NCI-H1694 treated with DMSO at 0.1 percent for 48 hours (cell line): ENCODE data around the gene ATP5MG.

Experiments
- DNase-seq: peaks from one replicate; lab custom pipeline; 2025; lab: John Stamatoyannopoulos, UW

The ATP5MG gene

DNA sequence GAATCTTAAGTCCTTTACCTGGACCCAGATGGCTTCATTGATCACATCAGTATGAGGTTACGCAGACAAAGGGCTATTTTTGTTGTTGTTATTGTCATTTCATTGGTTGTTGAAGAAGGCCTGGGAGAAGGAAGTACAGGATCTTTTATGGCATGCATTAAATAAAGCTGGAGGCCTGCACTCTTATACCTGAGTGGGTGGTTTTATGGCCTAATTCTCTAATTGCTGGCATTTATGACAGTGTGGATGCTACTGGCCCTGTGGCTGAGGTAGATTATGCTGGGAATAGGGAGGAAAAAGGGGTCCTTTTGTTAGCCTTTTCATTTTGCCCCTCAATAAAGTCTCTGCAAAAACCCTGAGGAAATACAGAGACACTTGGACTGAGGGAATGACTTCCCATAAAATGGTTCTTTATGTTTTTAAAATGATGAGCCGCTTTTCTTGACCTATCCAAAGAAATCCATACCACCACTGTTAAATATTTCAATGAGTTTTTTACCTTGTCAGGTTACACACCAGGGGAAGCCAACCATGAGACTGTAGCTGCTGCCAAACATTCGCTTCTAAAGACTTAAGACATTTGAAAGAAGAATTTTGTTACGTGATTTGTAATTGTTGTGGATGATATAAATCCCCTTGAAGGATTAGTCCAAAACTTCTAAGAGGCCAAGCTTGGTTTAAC lies 41.6 kb downstream of the ATP5MG start:
- no peak for DNase-seq

DNA sequence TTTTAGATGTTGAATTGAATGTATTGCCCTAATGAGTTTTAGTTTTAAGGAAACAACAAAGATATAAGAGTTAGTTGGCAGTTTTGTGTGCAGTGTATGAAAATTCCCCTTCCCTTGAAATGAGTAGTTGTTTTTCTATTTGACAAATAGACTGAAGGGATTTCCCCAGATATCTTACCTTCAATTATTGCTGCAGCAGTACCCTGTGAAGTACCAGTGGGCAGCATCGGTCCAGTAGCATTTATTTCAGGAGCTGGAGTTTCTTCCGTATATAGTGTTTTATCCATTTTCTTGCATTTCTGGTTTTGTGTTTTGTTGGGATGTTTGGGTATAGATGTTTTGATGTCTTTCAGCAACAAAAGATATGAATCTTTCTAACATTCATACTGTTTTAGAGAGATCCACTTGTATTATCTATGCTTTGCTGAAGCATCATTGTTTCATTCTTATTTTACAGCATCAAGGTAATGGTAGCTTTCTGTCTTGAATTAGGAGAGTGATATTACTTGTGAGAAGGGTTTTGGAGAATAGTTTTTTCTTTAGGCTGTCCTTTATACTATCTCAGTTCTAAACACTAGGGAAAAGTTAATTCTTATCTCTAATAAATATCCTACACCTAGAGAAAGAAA lies 42.3 kb downstream of the ATP5MG start:
- no peak for DNase-seq

GRCh38 chr11:118447423-118447822 lies 46.0 kb downstream of the ATP5MG start:
- no peak for DNase-seq

DNA sequence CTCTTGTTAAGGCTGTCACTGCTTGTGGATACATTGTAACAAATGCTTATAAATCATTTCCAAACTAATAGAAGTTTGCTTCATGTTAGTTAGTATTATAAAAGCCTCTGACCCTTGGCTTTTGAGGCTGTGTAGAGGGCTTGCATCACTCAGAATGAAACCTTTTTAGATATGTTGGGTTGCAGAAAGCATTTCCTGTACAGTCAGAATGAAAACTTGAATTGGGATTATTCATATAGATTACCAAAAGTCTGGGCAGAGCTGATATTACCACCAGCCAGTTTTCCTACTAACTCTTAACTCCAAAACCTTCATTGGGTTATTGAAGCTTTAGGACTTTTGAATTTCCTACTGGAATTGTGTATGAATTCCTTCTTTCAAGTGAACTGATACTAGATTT lies 46.9 kb downstream of the ATP5MG start:
- DNase-seq, result no peak

DNA sequence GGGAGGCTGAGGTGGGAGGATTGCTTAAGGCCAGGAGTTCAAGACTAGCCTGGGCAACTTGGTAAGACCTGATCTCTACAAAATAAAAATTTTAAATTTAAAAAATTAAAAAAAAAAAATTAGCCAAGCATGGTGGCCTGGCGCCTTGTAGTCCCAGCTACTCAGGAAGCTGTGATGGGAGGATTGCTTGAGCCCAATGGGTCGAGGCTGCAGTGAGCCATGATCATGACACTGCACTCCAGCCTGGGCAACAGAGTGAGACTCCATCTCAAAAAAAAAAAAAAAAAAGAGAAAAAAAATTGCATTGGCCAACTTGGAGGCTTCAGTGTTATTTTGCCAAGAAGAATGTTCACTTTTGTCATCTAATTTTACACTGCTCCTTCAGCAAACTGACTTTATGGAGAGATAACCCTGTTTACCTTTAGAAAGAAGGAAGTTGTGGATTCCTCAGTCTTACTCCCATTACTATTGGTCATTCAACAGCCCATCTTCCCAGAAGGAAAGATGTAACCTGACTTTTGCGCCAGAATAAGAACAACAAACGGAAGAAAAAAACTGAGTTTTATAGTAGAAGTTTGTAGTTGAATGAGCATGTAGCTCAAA lies 48.0 kb downstream of the ATP5MG start:
- DNase-seq, result no peak

DNA sequence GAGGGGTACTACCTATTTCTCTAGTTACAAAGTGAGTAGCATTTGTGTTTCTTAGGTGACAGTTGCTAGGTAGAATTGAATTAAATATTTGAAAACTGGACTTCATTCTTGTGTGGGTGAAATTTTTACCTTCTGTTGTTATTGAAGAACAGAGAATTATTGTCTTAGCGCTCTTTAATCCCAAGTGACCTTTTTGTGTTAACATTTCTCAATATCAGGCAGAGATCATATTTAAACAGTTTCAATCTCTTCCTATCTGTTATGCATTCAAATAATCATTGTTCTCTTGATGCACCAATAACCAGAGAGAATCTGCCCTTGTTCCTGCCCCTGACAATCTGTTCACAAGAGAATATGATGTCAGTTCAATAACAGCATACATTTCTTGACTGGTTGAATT lies 49.0 kb downstream of the ATP5MG start:
- no peak for DNase-seq
